Glomerular visceral epithelial cell (primary cell): ENCODE data around the gene OR8K3.

Source experiments
- DNase-seq: peaks from one replicate; pipeline ENCODE4 v3.0.0-alpha.2; 2016; ENCODE audit errors: extremely low spot score

OR8K3 gene

DNA sequence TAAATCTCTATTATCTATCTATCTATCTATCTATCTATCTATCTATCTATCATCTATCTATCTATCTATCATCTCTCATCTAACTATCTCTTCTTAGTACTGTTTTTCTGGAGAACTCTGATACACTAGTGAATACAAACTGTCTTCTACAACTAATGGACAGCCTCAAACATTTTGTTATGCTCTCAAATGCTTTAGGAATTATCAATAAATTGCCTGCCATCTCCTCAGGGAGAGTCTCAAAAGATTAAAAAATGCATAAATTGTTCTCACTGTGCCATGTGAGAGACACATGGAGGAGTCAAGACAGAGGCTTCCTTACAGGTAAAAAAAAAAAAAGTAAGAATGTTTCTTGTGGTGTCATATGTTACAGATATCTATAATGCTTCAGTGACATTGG lies at the start of gene OR8K3:
OR8K3 (plus strand) TSS at position 301 of the 400 bp plus-strand sequence. CDS start 3,163 bp downstream, outside the sequence.
- DNase-seq, result no peak

GRCh38 chr11:56271092-56271491 lies 43.9 kb upstream of the OR8K3 start:
- DNase-seq, result no peak

DNA sequence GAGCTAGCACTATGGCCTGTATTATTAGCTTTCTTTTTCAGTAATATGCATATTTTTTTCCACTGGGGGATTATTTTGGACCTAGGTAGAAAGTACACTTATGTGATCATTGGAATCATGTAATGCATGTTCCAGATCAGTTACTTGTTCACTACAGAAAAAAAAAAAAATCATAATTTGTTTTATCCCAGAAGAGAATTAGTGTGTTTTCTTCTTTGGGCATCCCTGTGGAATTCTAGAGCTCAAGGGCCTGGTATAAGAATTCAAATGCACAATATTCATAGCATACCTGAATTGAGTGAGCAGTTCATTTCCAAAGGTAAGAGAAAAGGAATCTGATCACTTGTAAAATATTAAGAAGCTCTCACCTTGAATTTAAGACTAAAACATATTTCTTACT lies 41.1 kb upstream of the OR8K3 start, which contains the start of gene OR5T1:
OR5T1 (plus strand) TSS at position 301 of the 400 bp plus-strand sequence. CDS start 1,485 bp downstream, outside the sequence.
- no peak for DNase-seq

- no peak for DNase-seq
Observed at GRCh38 chr11:56292154-56292553, 22.8 kb upstream of the OR8K3 start, which contains the start of gene OR8H1. OR8H1 (minus strand) TSS chr11:56292254; CDS start chr11:56291062, 1,192 bp downstream.

DNA sequence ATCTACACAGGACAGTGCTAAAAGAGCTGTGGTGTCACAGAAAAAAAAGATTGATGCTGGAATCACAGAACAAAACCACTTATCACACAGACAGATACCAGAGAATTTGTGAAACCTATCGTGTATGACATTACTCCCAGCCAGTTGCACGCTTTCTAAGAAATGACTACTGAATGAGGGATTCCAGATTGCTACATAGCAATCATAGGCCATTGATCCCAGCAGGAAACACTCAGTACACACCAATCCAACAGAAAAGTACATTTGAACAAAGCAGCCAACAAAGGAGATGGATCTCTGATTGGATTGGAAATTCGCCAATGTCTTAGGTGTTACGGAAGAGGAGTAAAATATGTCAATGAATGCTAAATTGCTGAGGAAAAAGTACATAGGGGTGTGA lies 18.0 kb upstream of the OR8K3 start:
- DNase-seq, result no peak

- DNase-seq, result no peak
Observed at GRCh38 chr11:56307836-56308235, 7.1 kb upstream of the OR8K3 start.

DNA sequence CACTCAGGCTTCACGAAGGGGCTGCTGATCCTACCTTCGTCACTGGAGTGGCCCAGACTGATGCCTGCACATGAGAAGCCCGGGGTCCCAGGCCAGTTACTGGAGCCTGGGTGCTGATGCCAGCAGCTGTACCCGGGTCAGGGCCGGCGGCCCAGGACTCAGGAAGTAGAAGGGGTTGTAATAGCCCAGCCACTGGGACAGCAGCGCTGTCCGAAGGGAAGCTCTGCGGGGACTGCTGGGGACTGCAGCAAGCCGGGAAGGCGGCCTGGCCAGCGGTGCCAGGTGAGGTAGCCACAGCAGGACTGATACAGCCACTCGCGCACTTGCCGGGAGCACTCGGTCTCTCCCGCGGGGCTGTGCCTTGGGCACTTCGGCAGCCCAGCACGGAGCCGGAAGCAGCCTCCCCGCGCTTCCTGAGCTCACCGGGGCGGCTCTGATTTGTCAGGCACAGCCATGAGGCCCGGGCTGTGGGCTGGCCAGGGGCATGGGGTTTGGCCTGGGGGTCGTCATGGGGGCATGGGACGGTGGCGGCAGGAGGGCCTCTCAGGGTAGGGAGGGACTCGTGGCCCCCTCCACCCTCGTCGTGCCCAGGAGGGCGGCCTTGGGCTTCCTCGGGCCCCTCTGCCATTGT lies 17.0 kb downstream of the OR8K3 start:
- DNase-seq, result no peak

GRCh38 chr11:56333156-56333555 lies 18.2 kb downstream of the OR8K3 start:
- no peak for DNase-seq

DNA sequence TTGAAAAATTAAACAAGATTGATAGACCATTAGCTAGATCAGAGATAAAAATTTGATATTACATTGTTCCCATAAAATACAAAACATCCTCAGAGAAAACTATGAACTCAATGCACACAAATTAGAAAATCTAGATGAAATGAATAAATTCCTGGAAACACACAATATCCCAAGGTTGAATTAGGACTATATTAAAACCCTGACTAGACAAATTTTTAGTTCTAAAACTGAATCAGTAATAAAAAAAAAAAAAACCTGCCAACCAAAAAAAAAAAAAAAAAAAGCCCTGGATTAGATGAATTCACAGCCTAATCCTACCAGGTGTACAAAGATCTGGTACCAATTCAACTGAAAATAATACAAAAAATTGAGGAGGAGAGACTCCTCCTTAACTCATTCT lies 25.3 kb downstream of the OR8K3 start:
- DNase-seq, result no peak

DNA sequence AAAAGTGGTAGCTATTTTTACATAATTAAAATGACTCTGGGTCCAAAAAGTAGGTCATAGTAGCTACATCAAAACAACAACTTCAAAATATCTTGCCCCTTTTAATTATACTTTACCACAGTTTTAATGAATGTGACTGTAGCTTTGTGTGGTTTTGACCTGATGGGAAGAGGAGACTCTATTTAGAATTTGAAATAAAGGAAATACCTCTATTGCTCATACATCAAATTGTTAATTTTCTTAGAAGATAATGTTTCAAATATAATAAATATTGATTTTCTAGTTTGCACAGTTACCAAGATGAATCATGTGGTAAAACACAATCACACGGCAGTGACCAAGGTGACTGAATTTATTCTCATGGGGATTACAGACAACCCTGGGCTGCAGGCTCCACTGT lies 30.8 kb downstream of the OR8K3 start, which contains the start of gene OR8K1:
OR8K1 (plus strand) TSS at position 301 of the 400 bp plus-strand sequence; CDS start at position 301, 0 bp downstream.
- no peak for DNase-seq

GRCh38 chr11:56353991-56354390 lies 39.0 kb downstream of the OR8K3 start, which contains the start of gene OR8J1:
OR8J1 (plus strand) TSS chr11:56354291; CDS start chr11:56360247, 5,956 bp downstream.
- DNase-seq, result no peak
